C1 segment of cervical spinal cord (tissue), 14 donors: ENCODE data around the gene SS18L1.
"Not testable (repeated sequence)": the region's sequence is repeated elsewhere in the genome, so short reads cannot be mapped to it uniquely, and the experiment has no call there.

ENCODE experiments used
- DNase-seq, 14 donors: peaks; one replicate each; lab custom pipeline; 2025; lab: John Stamatoyannopoulos, UW

The SS18L1 gene, protein sequence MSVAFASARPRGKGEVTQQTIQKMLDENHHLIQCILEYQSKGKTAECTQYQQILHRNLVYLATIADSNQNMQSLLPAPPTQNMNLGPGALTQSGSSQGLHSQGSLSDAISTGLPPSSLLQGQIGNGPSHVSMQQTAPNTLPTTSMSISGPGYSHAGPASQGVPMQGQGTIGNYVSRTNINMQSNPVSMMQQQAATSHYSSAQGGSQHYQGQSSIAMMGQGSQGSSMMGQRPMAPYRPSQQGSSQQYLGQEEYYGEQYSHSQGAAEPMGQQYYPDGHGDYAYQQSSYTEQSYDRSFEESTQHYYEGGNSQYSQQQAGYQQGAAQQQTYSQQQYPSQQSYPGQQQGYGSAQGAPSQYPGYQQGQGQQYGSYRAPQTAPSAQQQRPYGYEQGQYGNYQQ

GRCh38 chr20:62143081-62143956 lies at the start of gene SS18L1, which contains the start of gene PSMA7:
TSS of gene SS18L1 (plus strand) at chr20:62143769. CDS start at chr20:62143821, 52 bp downstream.
TSS of gene PSMA7 (minus strand) at chr20:62143394. CDS start at chr20:62143303, 91 bp downstream.
- DNase-seq: peak; percentile 41 to 90 (median 78)

DNA sequence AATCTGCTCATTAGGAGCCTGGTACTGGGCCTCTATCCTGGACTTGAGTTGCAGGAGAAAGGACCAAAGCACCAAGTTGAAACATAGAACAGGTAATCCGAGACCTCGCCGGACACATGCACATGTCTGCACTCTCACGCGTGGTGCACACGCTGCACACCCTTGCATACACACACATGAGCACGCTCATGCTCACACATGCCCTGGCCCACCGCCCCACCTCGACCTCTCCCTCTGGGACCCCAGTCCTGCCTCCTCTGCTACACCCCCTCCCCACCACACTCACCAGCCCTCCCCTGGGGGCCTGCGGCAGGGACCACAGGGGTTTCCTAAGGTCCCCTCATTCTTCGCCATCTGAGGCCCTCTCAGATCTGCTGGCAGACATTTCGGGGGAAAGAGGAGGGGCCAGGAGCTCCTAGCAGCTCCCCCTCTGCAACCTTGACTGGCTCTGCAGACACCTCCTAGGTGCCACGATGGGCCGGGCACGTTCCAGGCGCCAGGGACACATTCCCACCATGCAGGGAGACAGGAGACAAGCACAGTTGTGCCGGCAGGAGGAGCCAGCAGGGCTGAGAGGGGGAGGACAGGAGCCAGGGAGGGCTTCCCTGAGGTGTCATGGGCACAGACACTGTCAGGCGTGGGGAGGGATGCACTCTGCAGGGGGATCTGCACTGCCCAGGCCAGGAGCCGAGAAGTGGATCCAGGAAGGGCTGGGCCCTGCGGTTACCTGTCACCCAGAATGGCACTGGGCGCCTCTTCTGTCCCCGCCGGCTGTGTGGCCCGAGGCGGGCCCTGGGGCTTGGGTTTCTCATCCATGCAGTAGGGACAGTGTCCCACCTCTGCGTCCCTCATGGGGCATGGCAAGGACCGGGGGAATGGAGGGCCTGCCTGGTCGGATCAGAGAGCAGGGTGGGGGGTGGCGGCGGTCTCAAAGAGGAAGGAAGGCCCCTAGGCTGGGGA lies 46.9 kb upstream of the SS18L1 start:
- DNase-seq: no peak

GRCh38 chr20:62097881-62098407 lies 45.6 kb upstream of the SS18L1 start:
- DNase-seq: no peak

DNA sequence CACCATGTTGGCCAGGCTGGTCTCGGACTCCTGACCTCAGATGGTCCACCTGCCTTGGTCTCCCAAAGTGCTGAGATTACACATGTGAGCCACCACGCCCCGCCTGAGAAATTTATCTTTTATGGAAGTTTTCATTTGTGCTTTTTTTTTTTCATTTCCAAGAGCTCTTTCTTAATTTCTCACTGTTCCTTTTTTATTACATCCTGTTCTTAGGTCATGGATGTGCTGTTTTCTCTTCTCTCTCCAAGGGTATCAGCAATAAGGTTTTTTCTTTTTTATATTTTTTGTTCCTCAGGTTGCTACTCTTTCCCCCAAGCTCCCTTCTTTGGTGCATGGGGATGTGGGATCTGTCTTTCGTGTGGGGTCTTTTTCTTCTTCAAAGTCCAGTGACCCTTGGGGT lies 42.5 kb upstream of the SS18L1 start:
- DNase-seq: no peak

DNA sequence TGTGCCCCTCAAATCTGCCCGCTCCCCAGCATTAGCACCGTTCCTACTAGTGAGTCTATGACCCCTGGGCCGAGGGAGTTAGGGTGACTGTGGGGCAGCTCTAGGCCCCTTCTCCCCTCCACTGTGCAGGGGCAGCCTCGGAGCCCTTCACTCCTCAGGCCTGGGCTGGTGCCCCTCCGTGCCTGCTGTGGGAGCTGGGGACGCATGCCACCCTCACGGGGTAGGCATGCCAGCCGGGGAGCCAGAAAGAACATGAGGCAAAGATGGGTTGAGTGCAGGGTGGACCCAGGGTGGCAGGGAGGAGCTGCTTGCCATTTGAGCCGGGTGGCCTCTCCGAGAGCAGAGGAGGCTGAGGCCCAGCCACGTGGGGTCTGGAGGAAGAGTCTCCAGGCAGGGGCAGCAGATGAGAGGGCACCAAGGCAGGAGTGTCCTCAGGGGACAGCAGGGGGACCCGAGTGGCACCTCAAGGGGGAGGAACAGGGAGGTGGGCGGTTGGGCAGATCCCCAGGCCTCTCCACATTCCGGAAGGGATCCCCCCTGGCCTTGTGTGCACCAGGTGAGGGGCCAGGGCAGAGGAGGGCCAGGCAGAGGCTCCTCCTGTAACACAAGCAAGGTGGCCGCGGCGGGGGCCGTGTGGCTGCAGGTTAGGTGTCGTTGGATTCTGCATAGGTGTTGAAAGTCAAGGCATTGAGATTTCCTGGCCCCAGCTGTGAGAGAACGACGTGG lies 39.9 kb upstream of the SS18L1 start:
- DNase-seq: no peak

- DNase-seq: no peak
Measured at GRCh38 chr20:62104234-62104789, 39.3 kb upstream of the SS18L1 start.

DNA sequence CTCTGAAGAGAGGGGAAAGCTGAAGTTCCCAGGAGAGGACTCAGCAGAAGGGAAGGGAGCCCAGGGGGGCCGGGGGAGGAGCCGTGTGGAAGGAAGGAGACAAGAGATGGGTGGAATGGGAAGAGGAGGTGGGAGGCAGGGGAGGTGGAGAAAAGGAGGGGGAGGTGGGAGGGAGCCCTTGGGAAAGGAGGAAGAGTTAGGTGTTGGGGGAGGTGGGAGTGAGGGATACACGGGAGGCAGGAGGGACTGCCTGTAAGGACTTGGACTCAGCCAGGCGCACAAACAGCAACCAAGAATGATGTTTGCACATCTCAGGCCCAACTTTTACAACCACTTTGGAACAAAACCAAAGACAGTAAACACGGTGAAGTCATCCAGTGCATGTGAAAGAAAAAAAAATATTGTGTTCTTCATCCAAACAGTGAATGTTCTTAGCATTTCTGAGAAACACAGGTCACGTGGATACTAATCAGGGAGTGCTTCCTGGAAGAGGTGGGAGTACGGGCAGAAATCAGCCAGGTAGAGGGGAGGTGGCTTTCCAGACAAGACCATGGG lies 38.7 kb upstream of the SS18L1 start:
- DNase-seq: no peak

DNA sequence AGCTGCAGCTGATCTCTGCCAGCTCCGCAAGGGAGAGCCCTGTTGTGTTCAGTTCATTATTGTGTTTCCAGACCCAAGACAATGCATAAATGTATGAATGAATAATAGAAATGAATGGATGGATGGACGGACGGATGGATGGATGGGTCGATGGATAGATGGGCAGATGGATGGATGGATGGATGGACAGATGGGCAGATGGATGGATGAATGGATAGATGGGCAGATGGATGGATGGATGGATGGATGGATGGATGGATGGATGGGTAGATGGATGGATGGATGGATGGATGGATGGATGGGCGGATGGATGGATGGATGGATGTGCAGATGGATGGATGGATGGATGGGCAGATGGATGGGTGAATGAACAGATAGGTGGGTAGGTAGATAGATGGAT lies 38.0 kb upstream of the SS18L1 start:
- no peak for DNase-seq

DNA sequence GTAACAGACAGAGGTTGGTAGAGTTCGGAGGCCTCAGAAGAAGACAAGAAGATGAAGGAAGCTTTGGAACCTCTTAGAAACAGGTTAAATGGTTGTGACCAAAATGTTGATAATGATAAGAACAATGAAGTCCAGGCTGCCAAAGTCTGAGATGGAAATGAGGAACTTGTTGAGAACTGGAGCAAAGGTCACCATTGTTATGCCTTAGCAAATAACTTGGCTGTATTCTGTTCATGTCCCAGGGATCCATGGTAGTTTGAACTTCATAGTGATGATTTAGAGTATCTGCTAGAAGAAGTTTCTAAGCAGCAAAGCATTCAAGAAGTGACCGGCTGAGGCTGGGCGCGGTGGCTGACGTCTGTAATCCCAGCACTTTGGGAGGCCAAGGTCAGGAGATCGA lies 32.4 kb upstream of the SS18L1 start:
- DNase-seq: no peak

DNA sequence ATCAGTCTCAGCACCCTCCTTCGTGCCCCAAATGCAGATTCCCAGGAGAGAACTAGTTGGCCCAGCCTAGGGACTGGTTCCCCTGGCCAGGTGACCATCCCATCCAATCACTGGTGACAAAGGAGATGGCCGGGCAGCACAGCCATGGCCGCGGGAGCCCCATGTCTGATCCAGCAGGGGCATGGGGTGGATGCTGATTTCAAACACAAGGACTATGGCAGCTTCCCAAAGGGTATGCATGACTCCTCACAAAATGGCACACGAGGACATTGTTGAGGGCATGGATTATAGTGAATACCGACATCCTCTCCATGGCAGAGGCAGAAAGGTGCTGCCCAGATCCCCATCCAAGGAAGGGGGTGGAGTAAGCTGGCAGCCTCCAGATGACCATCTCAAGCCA lies 31.2 kb upstream of the SS18L1 start:
- DNase-seq: no peak

GRCh38 chr20:62114894-62115293 lies 28.7 kb upstream of the SS18L1 start:
- DNase-seq: no peak

GRCh38 chr20:62115800-62116407 lies 27.7 kb upstream of the SS18L1 start:
- DNase-seq: not testable (repeated sequence)

GRCh38 chr20:62116558-62117361 lies 26.8 kb upstream of the SS18L1 start:
- DNase-seq: no peak

DNA sequence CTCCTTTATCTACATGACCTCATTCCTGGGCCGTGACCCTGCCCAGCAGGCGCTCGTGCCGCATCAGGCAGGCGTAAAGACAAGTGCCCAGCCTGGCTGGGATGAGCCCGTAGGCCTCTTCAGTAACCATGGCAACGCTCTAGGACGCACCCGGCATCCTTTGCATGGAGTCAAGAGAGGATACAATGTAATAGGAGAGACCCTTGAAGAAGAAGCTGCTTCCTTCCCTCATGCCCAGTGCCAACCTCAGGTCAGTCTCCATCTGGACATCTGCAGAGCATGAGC lies 26.3 kb upstream of the SS18L1 start:
- DNase-seq: no peak

DNA sequence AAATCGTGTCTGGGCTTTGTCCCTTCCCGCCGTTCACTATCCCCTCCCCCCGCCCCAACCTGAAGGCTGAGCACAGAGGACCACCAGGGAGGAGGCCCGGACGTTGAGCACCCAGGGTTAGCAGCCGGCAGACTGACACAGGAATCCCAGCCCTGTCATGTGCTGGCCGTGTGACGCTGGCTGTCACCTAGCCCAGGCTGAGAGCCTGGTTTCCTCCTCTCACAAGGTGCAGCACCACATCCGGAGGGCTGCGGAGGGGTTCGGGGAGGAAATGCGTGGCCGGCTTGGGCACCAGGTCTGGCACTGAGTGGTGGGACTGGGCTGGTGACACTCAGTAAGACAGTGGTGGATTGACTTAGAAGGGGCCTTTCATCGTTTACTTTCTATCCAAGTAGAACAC lies 25.9 kb upstream of the SS18L1 start:
- no peak for DNase-seq

GRCh38 chr20:62118113-62119043 lies 25.2 kb upstream of the SS18L1 start:
- DNase-seq: no peak

DNA sequence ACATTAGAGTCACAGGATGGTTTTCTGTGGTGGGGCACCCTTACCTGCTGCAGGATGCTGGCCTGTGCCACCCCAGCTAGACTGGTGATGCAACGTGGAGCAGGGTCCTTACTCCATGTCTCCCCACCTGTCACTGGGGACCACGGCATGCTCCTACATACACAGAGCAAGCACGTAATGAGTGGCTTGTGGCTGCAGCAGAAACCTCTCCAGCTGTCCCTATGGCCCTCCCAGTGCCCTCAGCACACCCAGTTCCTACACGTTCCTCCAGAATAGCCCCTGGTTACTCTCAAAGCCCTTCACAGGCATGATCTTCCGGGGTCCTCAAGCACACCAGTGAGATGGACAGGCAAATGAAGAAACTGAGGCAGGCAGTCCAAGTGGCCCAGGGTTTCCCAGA lies 24.5 kb upstream of the SS18L1 start:
- no peak for DNase-seq
